NCI-H2227 (cell line): Measurements from ENCODE around the gene PSRC1.

Experiments
- DNase-seq: peaks from one replicate; lab custom pipeline; 2025; ENCODE audit not compliant: unreplicated experiment; lab: John Stamatoyannopoulos, UW

Gene PSRC1

GRCh38 chr1:109282952-109283747 is at the start of gene PSRC1:
PSRC1 (minus strand) TSS chr1:109283145.
- peak; percentile 98 for DNase-seq

DNA sequence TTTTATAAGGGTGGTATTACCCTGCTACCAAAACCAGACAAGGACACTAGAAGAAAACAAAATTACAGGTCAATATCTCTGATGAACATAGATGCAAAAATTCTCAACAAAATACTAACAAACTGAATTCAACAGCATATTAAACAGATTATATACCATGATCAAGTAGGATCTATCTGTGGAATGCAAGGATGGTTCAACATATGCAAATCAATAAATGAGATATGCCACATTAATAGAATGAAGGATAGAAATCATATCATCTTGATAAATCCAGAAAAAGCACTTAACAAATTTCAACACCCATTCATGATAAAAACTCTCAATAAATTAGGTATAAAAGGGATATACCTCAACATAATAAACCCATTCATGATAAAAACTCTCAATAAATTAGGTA is 48.2 kb upstream of the PSRC1 start:
- peak; percentile 5 for DNase-seq

- DNase-seq: no peak
Measured at GRCh38 chr1:109327285-109327684, 44.3 kb upstream of the PSRC1 start.

- no peak for DNase-seq
Measured at GRCh38 chr1:109322974-109323373, 40.0 kb upstream of the PSRC1 start.

- DNase-seq: no peak
Measured at GRCh38 chr1:109319114-109319513, 36.2 kb upstream of the PSRC1 start.

DNA sequence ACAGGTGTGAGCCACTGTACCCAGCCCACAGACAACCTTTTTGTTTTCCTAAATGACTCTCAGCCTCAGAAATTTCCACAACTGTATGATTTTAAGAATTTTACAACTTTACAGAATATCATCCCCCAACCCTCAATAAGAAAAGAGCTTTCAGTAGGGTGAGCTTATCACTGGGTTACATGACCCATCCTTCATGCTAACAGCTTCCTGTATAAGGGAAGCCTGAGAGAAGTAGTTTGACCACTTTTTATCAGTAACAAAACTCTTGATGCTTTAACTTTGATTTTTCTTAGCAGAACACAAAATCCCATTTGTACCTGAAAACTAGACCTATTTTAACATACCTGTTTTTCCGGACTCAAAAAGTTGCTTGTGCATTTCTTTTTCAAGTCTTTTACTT is 33.6 kb upstream of the PSRC1 start:
- DNase-seq: no peak

- no peak for DNase-seq
Measured at GRCh38 chr1:109315288-109315687, 32.3 kb upstream of the PSRC1 start.

DNA sequence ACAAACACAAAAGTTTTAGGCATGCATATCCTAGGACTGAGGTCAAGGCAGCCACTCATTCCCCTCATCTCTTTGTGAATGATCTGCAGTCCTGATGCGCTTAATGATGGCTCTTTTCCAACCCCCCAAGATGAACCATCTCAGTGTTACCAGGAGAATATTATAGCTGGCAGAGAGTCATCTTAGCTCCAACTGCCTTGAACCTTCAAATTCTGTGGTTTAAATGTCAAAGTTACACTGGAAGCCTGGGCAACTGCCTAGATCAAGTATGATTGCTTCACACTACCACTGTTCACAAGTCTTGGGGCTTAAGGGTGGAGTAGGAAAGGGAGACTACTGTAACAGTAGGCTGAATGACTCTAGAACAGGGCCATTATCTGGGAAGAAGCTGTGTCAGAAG is 31.9 kb upstream of the PSRC1 start:
- DNase-seq: no peak

DNA sequence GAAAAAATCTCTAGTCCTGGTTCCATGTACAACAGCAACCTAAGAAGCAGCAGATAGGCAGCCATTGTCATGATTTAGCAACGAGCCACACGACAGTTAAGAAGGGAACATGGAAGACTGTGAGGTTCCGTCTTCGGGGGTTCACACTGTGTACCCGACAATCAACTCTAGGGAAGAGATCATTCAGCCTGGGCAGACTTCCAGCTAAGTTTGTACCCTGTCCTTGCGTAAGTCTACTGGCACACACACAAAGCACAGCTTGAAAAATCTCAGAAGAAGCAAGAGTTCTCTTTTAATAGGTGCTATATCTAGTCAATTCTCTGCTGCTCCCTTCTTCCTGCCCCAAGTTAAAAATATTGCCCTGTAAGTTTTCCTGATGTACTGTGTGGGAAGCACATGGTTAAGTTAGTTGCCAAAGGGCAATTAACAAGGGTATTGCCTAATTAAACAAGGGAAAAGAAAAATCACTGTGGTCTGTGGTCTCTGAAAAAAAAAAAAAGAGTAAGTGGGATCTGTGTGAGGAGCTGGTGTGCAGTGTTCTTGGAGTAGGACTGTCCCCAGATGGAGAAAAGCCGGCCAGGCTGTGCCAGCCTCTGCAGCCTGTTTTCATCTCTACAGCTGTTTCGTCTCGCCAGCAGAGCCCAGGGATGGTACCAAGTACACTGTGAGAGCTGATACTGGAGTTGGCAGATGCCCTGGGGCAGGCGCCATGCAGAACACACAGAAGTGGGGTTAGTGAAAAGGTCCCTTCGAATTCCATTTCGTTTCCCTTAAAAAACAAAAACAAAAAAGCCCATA is 30.2 kb upstream of the PSRC1 start:
- DNase-seq: no peak

- no peak for DNase-seq
Measured at GRCh38 chr1:109312246-109312645, 29.3 kb upstream of the PSRC1 start.

GRCh38 chr1:109309347-109309746 is 26.4 kb upstream of the PSRC1 start:
- no peak for DNase-seq

DNA sequence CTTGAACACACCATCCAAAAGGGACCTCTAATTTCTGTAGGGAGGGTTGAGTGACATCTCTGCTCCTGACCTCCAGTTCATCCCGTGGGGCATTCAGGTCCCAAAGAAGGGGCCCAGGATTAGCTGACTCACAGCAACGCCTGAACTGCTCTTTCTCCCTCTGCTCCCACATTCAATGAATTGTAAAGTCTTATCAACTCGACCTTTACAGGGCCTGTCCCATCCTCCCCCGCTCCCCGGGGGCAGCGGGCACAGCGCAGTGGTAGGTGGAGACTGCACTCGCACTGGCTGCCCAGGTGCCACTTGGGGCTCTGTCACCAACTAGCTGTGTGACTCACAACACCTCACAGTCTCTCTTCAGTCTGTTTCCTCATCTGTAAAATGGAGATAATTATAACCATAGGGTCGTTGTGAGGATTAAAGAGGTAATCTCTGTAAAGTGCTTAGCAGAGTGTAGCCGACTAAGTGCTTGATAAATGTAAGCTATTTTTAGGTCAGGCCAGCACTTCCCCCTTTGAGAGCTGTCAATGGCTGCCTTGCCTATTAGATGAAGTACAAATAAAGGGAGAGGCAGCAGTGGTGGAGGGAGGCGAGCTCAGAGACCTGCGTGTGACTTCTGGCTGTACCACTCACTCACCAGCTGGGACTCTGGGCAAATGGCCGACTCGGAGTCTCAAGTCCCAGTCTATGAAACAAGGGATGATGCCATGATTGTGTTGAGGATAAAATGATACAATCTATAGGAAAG is 24.5 kb upstream of the PSRC1 start:
- peak; percentile 83 for DNase-seq

GRCh38 chr1:109306832-109307273 is 23.9 kb upstream of the PSRC1 start, which contains the start of gene MYBPHL:
MYBPHL (minus strand) TSS chr1:109307011; CDS start chr1:109306991, 20 bp downstream.
- peak; percentile 66 for DNase-seq

DNA sequence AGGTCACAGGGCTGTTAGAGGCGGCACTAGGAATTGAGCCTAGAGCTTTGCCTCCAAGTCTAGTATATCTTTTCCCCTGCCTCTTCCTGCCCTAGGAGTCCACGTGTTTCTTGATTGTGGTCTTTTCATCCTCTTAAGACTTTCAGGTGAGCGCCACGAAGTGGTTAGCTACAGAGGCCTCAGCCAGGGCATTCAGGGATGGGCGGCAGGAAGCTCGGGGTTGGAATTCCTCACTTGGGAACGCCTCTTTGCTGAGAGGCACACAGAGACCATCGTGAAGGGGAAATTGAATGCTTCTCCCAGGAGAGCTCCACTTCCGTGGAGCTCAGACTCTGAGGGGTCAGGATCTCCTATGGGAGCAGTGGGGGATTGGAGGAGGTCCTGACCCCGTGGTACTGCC is 23.0 kb upstream of the PSRC1 start:
- peak; percentile 15 for DNase-seq

DNA sequence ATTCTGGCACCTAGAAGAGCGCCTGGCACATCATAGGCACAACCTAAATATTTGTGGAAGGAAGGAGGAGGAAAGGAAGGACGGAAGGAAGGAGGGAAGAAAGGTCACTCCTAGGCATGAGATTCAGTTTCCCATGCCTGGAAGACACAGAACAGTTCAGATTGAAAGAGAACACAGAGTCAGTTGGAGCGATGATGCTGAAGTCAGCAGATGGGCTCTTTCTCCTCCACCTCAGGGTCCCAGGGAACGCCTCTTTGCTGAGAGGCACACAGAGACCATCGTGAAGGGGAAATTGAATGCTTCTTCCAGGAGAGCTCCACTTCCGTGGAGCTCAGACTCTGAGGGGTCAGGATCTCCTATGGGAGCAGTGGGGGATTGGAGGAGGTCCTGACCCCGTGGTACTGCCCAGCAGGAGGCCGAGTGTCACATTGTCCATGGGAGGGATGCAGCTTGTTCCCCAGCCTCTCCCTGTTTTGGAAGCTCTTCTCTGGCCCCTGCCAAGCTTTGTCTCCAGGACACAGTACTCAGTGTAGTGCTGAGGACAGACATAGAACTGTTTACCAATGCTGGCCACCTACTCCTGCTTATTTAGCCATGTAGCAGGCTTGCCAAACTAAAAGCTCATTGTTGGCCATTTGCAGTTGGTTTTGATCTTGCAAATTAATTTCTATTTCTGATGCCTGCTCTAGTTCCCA is 21.4 kb upstream of the PSRC1 start:
- DNase-seq: peak; percentile 16

- no peak for DNase-seq
Measured at GRCh38 chr1:109301874-109302273, 18.9 kb upstream of the PSRC1 start.

DNA sequence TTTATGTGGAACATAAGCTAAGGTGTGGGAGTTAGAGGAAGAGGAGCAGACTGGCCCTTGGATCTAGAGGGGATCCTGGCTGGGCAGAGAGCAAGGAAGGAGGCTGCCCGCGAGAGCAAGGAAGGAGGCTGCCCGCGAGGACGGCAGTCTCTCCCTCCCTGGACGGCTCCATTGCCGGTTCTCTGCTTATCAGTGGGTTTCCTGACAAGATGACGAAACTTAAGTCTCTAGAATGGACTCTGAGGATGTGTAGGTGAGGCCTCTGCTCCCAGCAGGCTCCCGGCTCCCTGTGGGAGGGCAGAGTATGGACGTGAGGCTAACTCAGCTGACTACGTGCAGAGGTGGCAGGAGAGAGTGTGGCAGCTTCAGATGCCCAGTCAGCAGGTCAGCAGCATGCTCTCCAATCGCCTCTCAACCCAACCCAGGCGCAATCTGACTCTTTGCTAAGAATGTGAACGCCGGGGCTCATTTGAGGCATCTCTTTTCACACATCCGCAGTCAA is 17.8 kb upstream of the PSRC1 start:
- DNase-seq: no peak

DNA sequence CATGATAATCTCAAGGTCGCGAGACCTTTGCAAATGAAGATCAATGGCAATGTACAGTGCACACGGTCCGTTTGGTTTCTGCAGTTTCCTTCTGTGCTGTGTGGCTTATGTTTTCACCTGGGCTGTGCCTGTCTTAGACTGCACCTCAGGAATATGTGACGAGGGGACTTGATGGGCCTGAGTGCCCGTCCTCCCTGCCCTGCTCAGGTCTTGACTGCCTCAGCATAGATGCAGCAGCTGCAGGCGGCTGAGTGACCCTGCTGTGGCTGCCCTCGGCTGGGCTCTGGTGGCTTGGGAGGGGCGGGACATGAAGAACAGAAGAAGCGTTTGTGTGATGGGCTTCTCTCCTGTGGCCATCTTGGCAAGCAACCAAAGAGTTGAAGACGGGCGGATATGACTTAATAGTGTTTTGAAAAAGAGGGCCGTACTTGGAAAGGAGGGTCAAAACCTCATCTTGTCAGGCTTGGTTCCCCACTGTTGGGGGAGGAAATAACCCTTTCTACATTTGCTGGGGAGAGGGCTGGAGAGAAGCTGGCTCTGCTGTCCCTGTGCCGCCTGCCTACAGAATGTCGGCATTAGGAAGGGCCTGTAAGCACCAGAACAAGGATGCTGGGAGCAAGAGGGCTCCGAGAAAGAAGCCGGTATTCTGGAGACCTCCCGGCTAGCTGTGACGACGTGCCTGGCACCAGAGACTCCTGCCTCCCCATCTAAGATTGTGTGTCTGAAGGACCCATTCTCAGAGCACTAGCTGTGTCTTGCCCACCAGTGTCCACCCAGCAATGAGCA is 16.8 kb upstream of the PSRC1 start:
- peak; percentile 21 for DNase-seq

DNA sequence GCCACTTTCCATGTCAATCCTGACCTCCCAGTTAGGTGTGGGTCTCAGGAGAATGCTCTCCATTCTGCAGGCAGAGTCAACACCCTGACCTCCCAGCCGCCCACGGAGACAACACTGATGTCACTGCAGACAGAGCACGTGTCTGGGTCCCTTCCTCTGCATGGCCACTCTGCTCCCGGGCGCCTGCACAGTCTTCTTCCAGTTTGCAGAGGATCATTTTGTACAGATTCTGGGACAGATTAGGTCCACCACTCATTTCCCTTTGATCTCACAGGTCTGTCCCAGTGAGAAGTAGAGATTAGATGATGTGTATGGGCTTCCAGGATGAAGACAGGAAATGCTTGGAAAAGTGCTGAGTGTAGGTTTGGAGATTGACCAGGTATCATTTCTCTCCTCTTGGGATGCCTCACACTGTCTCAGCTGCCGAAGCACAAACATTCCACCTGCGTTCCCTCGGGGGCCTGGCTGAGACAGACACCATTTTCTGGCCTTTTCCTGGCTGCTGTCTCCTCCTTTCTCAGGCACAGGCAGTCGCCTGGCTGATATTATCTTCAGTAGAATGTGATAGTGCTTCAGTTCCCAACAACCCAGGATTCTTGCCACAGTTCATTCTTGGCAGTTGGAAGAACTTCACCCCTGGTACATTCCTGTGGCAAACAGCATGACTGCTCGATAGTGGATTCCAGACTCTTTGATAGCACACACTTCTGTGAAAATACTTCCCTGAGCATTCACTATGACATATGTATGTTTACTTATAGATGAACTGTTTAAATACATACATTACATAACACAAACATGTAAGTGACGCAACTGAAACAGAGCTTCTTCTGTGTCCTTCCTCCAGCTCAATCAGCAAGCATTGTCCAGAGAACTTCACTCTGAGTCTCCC is 16.0 kb upstream of the PSRC1 start:
- DNase-seq: no peak
